ENCODE measurements around the gene CDH1.

The CDH1 gene

GRCh38 chr16:68736561-68736960 is 531 bp upstream of the CDH1 start:
- Histone ChIP-seq H3K36me3 (ENCODE audit: insufficient read depth, low read length) (no peaks in the 10 kb centered on the region), H3K9ac (ENCODE audit: low read depth, low read length, poor library complexity, severe bottlenecking) (no peak overlapping the region), H2AFZ (ENCODE audit: low read length) (no peak overlapping the region), H3K27me3 (ENCODE audit: insufficient read depth, low read length, poor library complexity, severe bottlenecking) (no peaks in the 10 kb centered on the region), H3K4me2 (ENCODE audit: low read depth, low read length, poor library complexity, severe bottlenecking) (no peak overlapping the region), H3K9me3 (ENCODE audit: insufficient read depth, low read depth, low read length) (no peaks in the 10 kb centered on the region), H3F3A (ENCODE audit: low read depth) (no peaks in the 10 kb centered on the region), H3K4me1 (ENCODE audit: insufficient read depth, low read length, poor library complexity, severe bottlenecking) (no peaks in the 10 kb centered on the region), H3K79me2 (ENCODE audit: insufficient read depth, low read length) (no peaks in the 10 kb centered on the region), H4K20me1 (ENCODE audit: insufficient read depth, low read length, poor library complexity, severe bottlenecking) (no peaks in the 10 kb centered on the region), H3K9me2 (replicated peaks; ENCODE audit: low read depth, low read length) (no peaks in the 10 kb centered on the region), H3K4me3 (ENCODE audit: low read length, poor library complexity, severe bottlenecking) (no peak overlapping the region)
- TF ChIP-seq EZH2phosphoT487 (IDR thresholded peaks at IDR 0.05; ENCODE audit: borderline replicate concordance): no peak
- TF ChIP-seq, protein P1, sequence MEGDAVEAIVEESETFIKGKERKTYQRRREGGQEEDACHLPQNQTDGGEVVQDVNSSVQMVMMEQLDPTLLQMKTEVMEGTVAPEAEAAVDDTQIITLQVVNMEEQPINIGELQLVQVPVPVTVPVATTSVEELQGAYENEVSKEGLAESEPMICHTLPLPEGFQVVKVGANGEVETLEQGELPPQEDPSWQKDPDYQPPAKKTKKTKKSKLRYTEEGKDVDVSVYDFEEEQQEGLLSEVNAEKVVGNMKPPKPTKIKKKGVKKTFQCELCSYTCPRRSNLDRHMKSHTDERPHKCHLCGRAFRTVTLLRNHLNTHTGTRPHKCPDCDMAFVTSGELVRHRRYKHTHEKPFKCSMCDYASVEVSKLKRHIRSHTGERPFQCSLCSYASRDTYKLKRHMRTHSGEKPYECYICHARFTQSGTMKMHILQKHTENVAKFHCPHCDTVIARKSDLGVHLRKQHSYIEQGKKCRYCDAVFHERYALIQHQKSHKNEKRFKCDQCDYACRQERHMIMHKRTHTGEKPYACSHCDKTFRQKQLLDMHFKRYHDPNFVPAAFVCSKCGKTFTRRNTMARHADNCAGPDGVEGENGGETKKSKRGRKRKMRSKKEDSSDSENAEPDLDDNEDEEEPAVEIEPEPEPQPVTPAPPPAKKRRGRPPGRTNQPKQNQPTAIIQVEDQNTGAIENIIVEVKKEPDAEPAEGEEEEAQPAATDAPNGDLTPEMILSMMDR (conservative IDR thresholded peaks at IDR 0.05; ENCODE audit: low read length): no peak

DNA sequence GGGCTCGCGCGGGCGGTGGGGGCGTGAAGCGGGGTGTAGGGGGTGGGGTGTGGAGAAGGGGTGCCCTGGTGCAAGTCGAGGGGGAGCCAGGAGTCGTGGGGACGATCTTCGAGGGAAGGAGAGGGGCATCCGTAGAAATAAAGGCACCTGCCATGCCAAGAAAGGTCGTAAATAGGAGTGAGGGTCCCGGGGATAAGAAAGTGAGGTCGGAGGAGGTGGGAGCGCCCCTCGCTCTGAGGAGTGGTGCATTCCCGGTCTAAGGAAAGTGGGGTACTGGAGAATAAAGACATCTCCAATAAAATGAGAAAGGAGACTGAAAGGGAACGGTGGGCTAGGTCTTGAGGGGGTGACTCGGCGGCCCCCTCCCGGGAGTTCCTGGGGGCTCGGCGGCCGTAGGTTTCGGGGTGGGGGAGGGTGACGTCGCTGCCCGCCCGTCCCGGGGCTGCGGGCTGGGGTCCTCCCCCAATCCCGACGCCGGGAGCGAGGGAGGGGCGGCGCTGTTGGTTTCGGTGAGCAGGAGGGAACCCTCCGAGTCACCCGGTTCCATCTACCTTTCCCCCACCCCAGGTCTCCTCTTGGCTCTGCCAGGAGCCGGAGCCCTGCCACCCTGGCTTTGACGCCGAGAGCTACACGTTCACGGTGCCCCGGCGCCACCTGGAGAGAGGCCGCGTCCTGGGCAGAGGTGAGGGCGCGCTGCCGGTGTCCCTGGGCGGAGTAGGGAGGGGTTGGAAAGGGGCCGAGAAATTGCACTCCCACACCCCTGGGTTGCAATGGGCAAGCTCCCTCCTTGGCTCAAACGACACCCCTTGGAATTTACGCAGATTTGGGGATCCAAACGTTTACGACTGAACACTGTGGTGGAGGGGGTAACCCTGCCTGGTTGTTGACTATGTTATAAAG is 888 bp downstream of the CDH1 start:
- Histone ChIP-seq H3K27me3 (ENCODE audit: insufficient read depth, low read length, poor library complexity, severe bottlenecking) (no peaks in the 10 kb centered on the region), H3K79me2 (ENCODE audit: insufficient read depth, low read length) (no peaks in the 10 kb centered on the region), H3K4me2 (ENCODE audit: low read depth, low read length, poor library complexity, severe bottlenecking) (no peak overlapping the region), H3K9me3 (ENCODE audit: insufficient read depth, low read depth, low read length) (no peaks in the 10 kb centered on the region), H3K36me3 (ENCODE audit: insufficient read depth, low read length) (no peaks in the 10 kb centered on the region), H3K4me1 (ENCODE audit: insufficient read depth, low read length, poor library complexity, severe bottlenecking) (no peaks in the 10 kb centered on the region), H2AFZ (ENCODE audit: low read length) (no peak overlapping the region), H3F3A (ENCODE audit: low read depth) (no peaks in the 10 kb centered on the region), H3K4me3 (ENCODE audit: low read length, poor library complexity, severe bottlenecking) (no peak overlapping the region), H4K20me1 (ENCODE audit: insufficient read depth, low read length, poor library complexity, severe bottlenecking) (no peaks in the 10 kb centered on the region), H3K9me2 (replicated peaks; ENCODE audit: low read depth, low read length) (no peaks in the 10 kb centered on the region), H3K9ac (ENCODE audit: low read depth, low read length, poor library complexity, severe bottlenecking) (no peak overlapping the region)
- TF ChIP-seq, protein P1 (conservative IDR thresholded peaks at IDR 0.05; ENCODE audit: low read length): no peak
- no peak for TF ChIP-seq EZH2phosphoT487 (IDR thresholded peaks at IDR 0.05; ENCODE audit: borderline replicate concordance)

- no peak for TF ChIP-seq EZH2phosphoT487 (IDR thresholded peaks at IDR 0.05; ENCODE audit: borderline replicate concordance)
- TF ChIP-seq, protein P1 (conservative IDR thresholded peaks at IDR 0.05; ENCODE audit: low read length): no peak
- H3K4me2 ChIP-seq (ENCODE audit: low read depth, low read length, poor library complexity, severe bottlenecking): no peak overlapping the region
- H2AFZ ChIP-seq (ENCODE audit: low read length): no peak overlapping the region
- no peak overlapping the region for H3K9ac ChIP-seq (ENCODE audit: low read depth, low read length, poor library complexity, severe bottlenecking)
- no peaks in the 10 kb centered on the region for H3K27me3 ChIP-seq (ENCODE audit: insufficient read depth, low read length, poor library complexity, severe bottlenecking)
- H3F3A ChIP-seq (ENCODE audit: low read depth): no peaks in the 10 kb centered on the region
- no peaks in the 10 kb centered on the region for H3K4me1 ChIP-seq (ENCODE audit: insufficient read depth, low read length, poor library complexity, severe bottlenecking)
- H3K9me2 ChIP-seq (replicated peaks; ENCODE audit: low read depth, low read length): no peaks in the 10 kb centered on the region
- H4K20me1 ChIP-seq (ENCODE audit: insufficient read depth, low read length, poor library complexity, severe bottlenecking): no peaks in the 10 kb centered on the region
- H3K4me3 ChIP-seq (ENCODE audit: low read length, poor library complexity, severe bottlenecking): no peak overlapping the region
- no peaks in the 10 kb centered on the region for H3K79me2 ChIP-seq (ENCODE audit: insufficient read depth, low read length)
- no peaks in the 10 kb centered on the region for H3K9me3 ChIP-seq (ENCODE audit: insufficient read depth, low read depth, low read length)
- H3K36me3 ChIP-seq (ENCODE audit: insufficient read depth, low read length): no peaks in the 10 kb centered on the region
Measured at GRCh38 chr16:68739964-68740627, 3.0 kb downstream of the CDH1 start.

Data from Loucy (cell line).